Loucy (cell line): Measurements from ENCODE around the gene VIPR2.

ENCODE experiments used
- H2AFZ ChIP-seq: fragments of 200-600 bp; sonication (generic); 2 replicates; pipeline ENCODE4 v1.6.0; 2016; ENCODE audit warnings: antibody characterized with exemption, mild to moderate bottlenecking, low read length, moderate library complexity
- H3F3A ChIP-seq: fragments of 200-600 bp; 2 replicates; pipeline ENCODE4 v1.6.0; 2016; ENCODE audit warnings: antibody characterized with exemption, low read depth, mild to moderate bottlenecking
- H3K27me3 ChIP-seq: fragments of 200-600 bp; sonication (generic); 2 replicates; pipeline ENCODE4 v1.6.1; 2014; ENCODE audit warnings: low read length, mild to moderate bottlenecking; ENCODE audit not compliant: insufficient read depth, poor library complexity, severe bottlenecking
- H3K36me3 ChIP-seq: fragments of 200-600 bp; sonication (generic); 2 replicates; pipeline ENCODE4 v1.6.1; 2016; ENCODE audit warnings: low read length; ENCODE audit not compliant: insufficient read depth
- H3K4me1 ChIP-seq: fragments of 200-600 bp; sonication (generic); 2 replicates; pipeline ENCODE4 v1.5.1; 2014; ENCODE audit warnings: low read length, mild to moderate bottlenecking; ENCODE audit not compliant: insufficient read depth, poor library complexity, severe bottlenecking
- H3K4me2 ChIP-seq: fragments of 200-600 bp; sonication (generic); 2 replicates; pipeline ENCODE4 v1.6.0; 2014; ENCODE audit warnings: antibody characterized with exemption, low read length, low read depth, mild to moderate bottlenecking; ENCODE audit not compliant: poor library complexity, severe bottlenecking
- H3K4me3 ChIP-seq: fragments of 200-600 bp; sonication (generic); 2 replicates; pipeline ENCODE4 v1.5.1; 2014; ENCODE audit warnings: low read length, mild to moderate bottlenecking, mixed read lengths; ENCODE audit not compliant: poor library complexity, severe bottlenecking
- H3K79me2 ChIP-seq: fragments of 200-600 bp; sonication (generic); 2 replicates; pipeline ENCODE4 v1.6.1; 2014; ENCODE audit warnings: low read length; ENCODE audit not compliant: insufficient read depth
- H3K9ac ChIP-seq: fragments of 200-600 bp; sonication (generic); 2 replicates; pipeline ENCODE4 v1.6.0; 2014; ENCODE audit warnings: mild to moderate bottlenecking, low read depth, low read length, moderate library complexity; ENCODE audit not compliant: poor library complexity, severe bottlenecking
- H3K9me2 ChIP-seq: fragments of 200-600 bp; sonication (generic); replicated peaks from 2 replicates; pipeline ENCODE4 v1.6.1; 2016; ENCODE audit warnings: low read depth, low read length, mixed read lengths
- H3K9me3 ChIP-seq: fragments of 200-600 bp; sonication (generic); 2 replicates; pipeline ENCODE4 v1.6.1; 2014; ENCODE audit warnings: mild to moderate bottlenecking, antibody characterized with exemption, low read length, low read depth; ENCODE audit not compliant: insufficient read depth
- H4K20me1 ChIP-seq: fragments of 200-600 bp; sonication (generic); 2 replicates; pipeline ENCODE4 v1.6.0; 2014; ENCODE audit warnings: antibody characterized with exemption, low read length, mild to moderate bottlenecking; ENCODE audit not compliant: insufficient read depth, poor library complexity, severe bottlenecking
- CTCF ChIP-seq: fragments of 200-600 bp; sonication (generic); conservative IDR thresholded peaks from 2 replicates; pipeline ENCODE4 v1.5.1; 2014; ENCODE audit warnings: mild to moderate bottlenecking, antibody characterized with exemption, low read length
- EZH2phosphoT487 ChIP-seq: fragments of 200-600 bp; IDR thresholded peaks from 2 replicates; pipeline ENCODE4 v1.6.1; 2018; ENCODE audit warnings: antibody characterized with exemption, mild to moderate bottlenecking, moderate library complexity, borderline replicate concordance

VIPR2 gene

DNA sequence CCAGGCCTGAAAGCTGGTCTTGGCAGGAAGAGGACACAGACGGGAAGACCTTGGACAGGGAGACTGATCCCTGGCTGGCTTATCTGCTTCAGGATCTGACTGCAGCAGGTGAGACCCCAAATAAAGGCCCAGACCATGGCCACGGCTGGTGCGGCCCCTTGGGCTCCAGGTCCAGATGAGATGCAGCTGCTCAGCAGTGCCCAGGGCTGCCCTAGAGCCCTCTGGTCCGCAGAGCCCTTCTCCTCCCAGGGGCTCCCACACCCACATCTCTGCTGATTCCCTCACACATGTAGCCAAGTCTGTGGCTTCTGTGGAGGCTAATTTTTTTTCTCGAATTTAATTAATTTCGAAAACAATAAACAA lies 46.3 kb downstream of the VIPR2 start:
- no peaks in the 10 kb centered on the region for H3K36me3 ChIP-seq
- no peak overlapping the region for H2AFZ ChIP-seq
- no peaks in the 10 kb centered on the region for H3K27me3 ChIP-seq
- H3K9ac ChIP-seq, result no peak overlapping the region
- H3K9me3 ChIP-seq, result peaks cover 39% of the 10 kb centered on the region; the same call in 1 of the 2 replicates
- no peaks in the 10 kb centered on the region for H3K4me1 ChIP-seq
- H3K4me2 ChIP-seq, result no peak overlapping the region
- H3K4me3 ChIP-seq, result no peak overlapping the region
- H3K79me2 ChIP-seq, result no peaks in the 10 kb centered on the region
- H3F3A ChIP-seq, result no peaks in the 10 kb centered on the region
- H3K9me2 ChIP-seq, result no peaks in the 10 kb centered on the region
- no peaks in the 10 kb centered on the region for H4K20me1 ChIP-seq
- no peak for TF ChIP-seq EZH2phosphoT487
- TF ChIP-seq CTCF, result no peak

- no peaks in the 10 kb centered on the region for H3K79me2 ChIP-seq
- H2AFZ ChIP-seq, result no peak overlapping the region
- H3K4me2 ChIP-seq, result no peak overlapping the region
- no peaks in the 10 kb centered on the region for H3K9me2 ChIP-seq
- no peak overlapping the region for H3K9ac ChIP-seq
- H4K20me1 ChIP-seq, result no peaks in the 10 kb centered on the region
- no peaks in the 10 kb centered on the region for H3K27me3 ChIP-seq
- H3K9me3 ChIP-seq, result peaks cover 36% of the 10 kb centered on the region; the same call in 1 of the 2 replicates
- TF ChIP-seq EZH2phosphoT487, result no peak
- no peak for TF ChIP-seq CTCF
- H3K4me3 ChIP-seq, result no peak overlapping the region
- no peaks in the 10 kb centered on the region for H3K36me3 ChIP-seq
- H3K4me1 ChIP-seq, result no peaks in the 10 kb centered on the region
- no peaks in the 10 kb centered on the region for H3F3A ChIP-seq
Observed at GRCh38 chr7:159097661-159098423, 46.8 kb downstream of the VIPR2 start.

DNA sequence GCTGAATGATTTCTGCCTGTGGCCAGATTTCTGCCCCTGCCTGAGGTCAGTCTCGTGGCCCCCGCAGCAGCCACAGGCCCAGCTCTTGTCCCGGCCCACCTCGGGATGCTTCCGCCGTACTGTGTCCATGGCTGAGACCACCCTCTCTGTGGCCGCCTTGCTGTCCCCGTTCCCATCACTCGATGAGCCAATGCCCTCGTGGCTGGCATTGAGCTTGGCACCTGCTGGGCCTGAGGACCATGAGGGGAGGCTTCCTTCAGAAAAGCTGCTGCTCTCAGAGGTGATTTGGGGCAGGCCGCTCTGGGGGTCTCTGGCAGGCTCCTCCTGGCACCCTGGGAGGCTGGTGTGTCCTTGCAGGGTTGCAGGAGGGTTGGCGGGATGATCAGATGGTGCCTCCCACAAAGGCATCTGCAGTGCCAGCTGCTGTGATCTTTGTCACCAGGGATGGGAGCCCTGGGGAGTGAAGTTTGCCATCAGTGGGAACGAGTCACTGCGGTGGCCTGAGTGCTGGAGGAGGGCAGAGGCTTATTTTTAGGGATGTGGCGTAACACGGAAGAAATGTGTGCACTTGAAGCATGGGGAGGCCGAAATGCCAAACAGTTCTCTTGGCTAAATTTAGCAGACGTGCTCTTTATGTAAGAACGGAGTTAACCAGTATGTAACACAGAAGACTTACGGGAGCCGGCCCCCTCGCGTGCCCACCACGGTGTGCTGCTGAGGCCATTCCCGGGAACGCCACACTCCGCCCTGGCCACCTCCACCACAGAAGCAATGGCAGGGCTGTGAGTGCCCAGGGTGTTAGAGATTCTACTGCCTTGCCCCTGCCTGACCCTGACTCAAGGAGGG lies 47.7 kb downstream of the VIPR2 start:
- Histone ChIP-seq H3K9me3 (peaks cover 30% of the 10 kb centered on the region; the same call in 1 of the 2 replicates), H3K27me3 (no peaks in the 10 kb centered on the region), H3F3A (no peaks in the 10 kb centered on the region), H2AFZ (no peak overlapping the region), H3K9me2 (no peaks in the 10 kb centered on the region), H3K36me3 (no peaks in the 10 kb centered on the region), H3K9ac (no peak overlapping the region), H3K4me2 (no peak overlapping the region), H3K4me3 (no peak overlapping the region), H4K20me1 (no peaks in the 10 kb centered on the region), H3K4me1 (no peaks in the 10 kb centered on the region), H3K79me2 (no peaks in the 10 kb centered on the region)
- TF ChIP-seq EZH2phosphoT487 (no peak), CTCF (no peak)
